ENCODE data around the gene SSBP4. TPM values are rescaled to one million over a fixed set of nuclear protein-coding genes. Genes with fewer than 3 reads are reported as not detected.

Gene SSBP4
- total and polyA plus RNA-seq, 9 of the 15 experiments (the other 6 are each of a cell fraction or from before 2014, with no cell fraction given) = 1.1 to 189 (median 39.0) TPM

- TF ChIP-seq CHD2 (IDR thresholded peaks at IDR 0.05; ENCODE audit: low read depth, low read length) = no peak
- TF ChIP-seq POLR2A (conservative IDR thresholded peaks at IDR 0.05) = 0 out of 2 replicates have a peak, but pooled peaks have one; percentile 0
- TF ChIP-seq ZNF140 (CRISPR knock-in tag; IDR thresholded peaks at IDR 0.05) = no peak
- TF ChIP-seq RBFOX2 (IDR thresholded peaks at IDR 0.05; ENCODE audit: low read depth, low read length) = peak; percentile 50; the same call in 1 of the 2 replicates
- TF ChIP-seq KDM4B (IDR thresholded peaks at IDR 0.05; ENCODE audit: borderline replicate concordance in 2 of 2, low read depth in 1 of 2) = peak in 1 of 2 experiments; percentile 48; a peak in 1 of 4 replicates
- peak; percentile 90 for TF ChIP-seq MXI1 (IDR thresholded peaks at IDR 0.05; ENCODE audit: low read depth, low read length)
- TF ChIP-seq PCBP1 (IDR thresholded peaks at IDR 0.05; ENCODE audit: low read depth, low read length, poor library complexity, severe bottlenecking) = peak; percentile 84
- no peak for TF ChIP-seq SNIP1 (IDR thresholded peaks at IDR 0.05; ENCODE audit: low read depth)
- TF ChIP-seq NKRF (IDR thresholded peaks at IDR 0.05; ENCODE audit: borderline replicate concordance) = peak; percentile 83; the same call in 1 of the 2 replicates
- TF ChIP-seq HNRNPH1 (optimal IDR thresholded peaks at IDR 0.05; ENCODE audit: low read depth, low read length) = no peak
- no peak for TF ChIP-seq ZNF282 (CRISPR knock-in tag; IDR thresholded peaks at IDR 0.05)
- peak; percentile 31; the same call in 1 of the 2 replicates for TF ChIP-seq FOSL1 (tag; conservative IDR thresholded peaks at IDR 0.05)
- TF ChIP-seq GATA2 (CRISPR knock-in tag; IDR thresholded peaks at IDR 0.05) = no peak
- peak; percentile 43 for TF ChIP-seq RB1 (IDR thresholded peaks at IDR 0.05; ENCODE audit: low read depth)
- TF ChIP-seq HNRNPLL (IDR thresholded peaks at IDR 0.05; ENCODE audit: low read depth, low read length, poor library complexity, severe bottlenecking) = peak; percentile 73
- TF ChIP-seq ZC3H8 (IDR thresholded peaks at IDR 0.05) = no peak
- peak; percentile 19 for TF ChIP-seq PRDM10 (IDR thresholded peaks at IDR 0.05; ENCODE audit: partially characterized antibody)
- TF ChIP-seq EZH2 (IDR thresholded peaks at IDR 0.05; ENCODE audit: borderline replicate concordance, low read depth, low read length) = no peak
- TF ChIP-seq E2F3 (CRISPR knock-in tag; IDR thresholded peaks at IDR 0.05) = no peak
- no peak for TF ChIP-seq FOXO4 (CRISPR knock-in tag; IDR thresholded peaks at IDR 0.05)
- peak; percentile 97 for TF ChIP-seq RFX1 (IDR thresholded peaks at IDR 0.05)
Observed at GRCh38 chr19:18428787-18429674, 9.8 kb downstream of the SSBP4 start (continued).

Measured in K562 (cell line).